Right lobe of liver (tissue), 4 donors: ENCODE measurements around the gene THSD8.

Source experiments
- CTCF ChIP-seq, 4 donors: fragments of 200-600 bp in 3 of 4; fragments of 450-650 bp in 1 of 4; IDR thresholded peaks; one replicate each; pipeline versions ENCODE4 v1.5.1 to v1.8.0; 2016 to 2022; ENCODE audit warnings: antibody characterized with exemption in 4 of 4, mild to moderate bottlenecking in 2 of 4
- POLR2A ChIP-seq: fragments of 450-650 bp; IDR thresholded peaks from one replicate; pipeline ENCODE4 v1.6.1; 2017; ENCODE audit warnings: antibody characterized with exemption, mild to moderate bottlenecking
- donor health status: DM: no; HTN: no; CAD: no.
- donor health status: DM: no; HTN: no; CAD: no.
- donor health status: DM: no; HTN: yes; CAD: no.

DNA sequence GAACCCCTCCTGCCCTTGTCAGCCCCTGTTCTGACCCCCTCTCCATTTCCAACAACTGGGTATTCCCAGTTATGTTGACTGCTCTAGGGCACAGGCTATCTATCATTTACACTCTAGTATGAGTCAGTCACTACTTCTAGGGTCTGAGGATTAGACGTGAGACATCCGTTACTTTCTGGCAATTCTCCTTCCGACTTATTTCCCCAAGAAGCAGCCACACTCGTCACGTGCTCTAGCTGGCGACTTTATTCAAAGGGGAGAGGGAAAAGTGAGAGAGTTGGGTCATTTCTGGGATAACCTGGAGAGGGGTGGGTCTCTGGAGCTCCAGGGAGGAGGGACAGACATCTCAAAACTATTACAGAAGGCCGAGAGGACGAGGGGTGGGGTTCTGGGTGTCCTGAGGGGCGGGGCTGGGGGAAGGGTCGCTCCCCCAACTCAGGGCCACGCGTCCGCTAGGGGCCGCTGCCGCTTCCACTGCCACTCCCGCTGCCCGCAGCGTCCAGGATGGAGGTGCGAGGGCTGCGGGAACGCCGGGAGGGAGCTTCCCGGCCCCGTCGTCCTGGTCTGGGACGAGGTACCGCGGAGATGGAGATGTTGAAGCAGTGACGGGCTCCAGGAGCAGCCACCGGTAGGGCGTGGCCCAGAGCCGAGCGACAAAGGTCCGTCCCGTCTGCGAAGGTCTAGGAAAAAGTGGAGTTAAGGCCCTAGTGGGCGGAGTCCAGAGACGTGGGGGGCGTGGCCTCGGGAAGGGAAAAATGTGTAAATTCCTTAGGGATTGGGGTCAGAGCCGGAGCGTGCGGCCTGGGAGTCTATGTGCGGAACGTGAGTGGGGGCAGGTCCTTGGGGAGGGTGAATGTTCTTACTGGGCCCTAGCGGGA lies 23.6 kb downstream of the THSD8 start:
- TF ChIP-seq CTCF (IDR thresholded peaks at IDR 0.05) (peak in 3 of 4 donors; percentile 18 to 37 (median 19)), POLR2A (no peak)
